Tibial nerve (tissue), 3 donors: ENCODE results near the gene CA10.

Source experiments
- POLR2A ChIP-seq, 2 donors: fragments of 450-650 bp; IDR thresholded peaks; one replicate each; pipeline ENCODE4 v1.6.1; 2017; ENCODE audit warnings: antibody characterized with exemption in 2 of 2, mild to moderate bottlenecking in 2 of 2, moderate library complexity in 2 of 2
- TF ChIP-seq, protein P1 (sequence below), 5 experiments: fragments of 200-600 bp in 3 of 5; fragments of 450-650 bp in 2 of 5; sonication (generic) in 3 of 5; IDR thresholded peaks; one replicate each; pipeline ENCODE4 v1.5.1; 2016 to 2019; ENCODE audit warnings: antibody characterized with exemption in 5 of 5, mild to moderate bottlenecking in 3 of 5, moderate library complexity in 2 of 5

- no peak for TF ChIP-seq POLR2A (IDR thresholded peaks at IDR 0.05)
- TF ChIP-seq, protein P1, sequence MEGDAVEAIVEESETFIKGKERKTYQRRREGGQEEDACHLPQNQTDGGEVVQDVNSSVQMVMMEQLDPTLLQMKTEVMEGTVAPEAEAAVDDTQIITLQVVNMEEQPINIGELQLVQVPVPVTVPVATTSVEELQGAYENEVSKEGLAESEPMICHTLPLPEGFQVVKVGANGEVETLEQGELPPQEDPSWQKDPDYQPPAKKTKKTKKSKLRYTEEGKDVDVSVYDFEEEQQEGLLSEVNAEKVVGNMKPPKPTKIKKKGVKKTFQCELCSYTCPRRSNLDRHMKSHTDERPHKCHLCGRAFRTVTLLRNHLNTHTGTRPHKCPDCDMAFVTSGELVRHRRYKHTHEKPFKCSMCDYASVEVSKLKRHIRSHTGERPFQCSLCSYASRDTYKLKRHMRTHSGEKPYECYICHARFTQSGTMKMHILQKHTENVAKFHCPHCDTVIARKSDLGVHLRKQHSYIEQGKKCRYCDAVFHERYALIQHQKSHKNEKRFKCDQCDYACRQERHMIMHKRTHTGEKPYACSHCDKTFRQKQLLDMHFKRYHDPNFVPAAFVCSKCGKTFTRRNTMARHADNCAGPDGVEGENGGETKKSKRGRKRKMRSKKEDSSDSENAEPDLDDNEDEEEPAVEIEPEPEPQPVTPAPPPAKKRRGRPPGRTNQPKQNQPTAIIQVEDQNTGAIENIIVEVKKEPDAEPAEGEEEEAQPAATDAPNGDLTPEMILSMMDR (IDR thresholded peaks at IDR 0.05), result no peak
Measured at GRCh38 chr17:52079496-52079895, 79.0 kb downstream of the CA10 start.
